ENCODE data around the gene CCDC171.

Gene CCDC171

DNA sequence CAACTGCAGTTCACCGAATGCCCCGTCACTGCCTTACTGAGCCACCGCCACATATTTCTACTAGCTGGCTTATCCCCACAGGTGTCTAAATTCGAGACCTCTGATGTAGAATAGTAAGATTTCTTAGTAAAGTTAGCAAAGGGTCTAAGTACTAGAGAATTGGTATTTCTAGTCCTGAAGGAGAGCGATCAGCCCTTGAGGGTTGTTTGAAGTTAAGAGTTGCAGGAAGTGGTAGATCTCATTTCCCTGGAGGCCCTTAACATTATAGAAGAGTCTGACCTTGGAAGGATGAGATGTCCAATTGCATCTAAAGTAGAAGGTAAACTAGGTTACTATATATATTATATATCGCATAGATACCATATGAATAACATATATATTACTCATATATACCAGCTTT, 451.8 kb downstream of the CCDC171 start:
- in situ Hi-C loops (cut with HindIII; ENCODE audit: low pct_ligation_motif_present, low pct_unique_long_range_greater_than_20kb, low sequenced_read_pairs): no loop called here
- DNase-seq: no peak

DNA sequence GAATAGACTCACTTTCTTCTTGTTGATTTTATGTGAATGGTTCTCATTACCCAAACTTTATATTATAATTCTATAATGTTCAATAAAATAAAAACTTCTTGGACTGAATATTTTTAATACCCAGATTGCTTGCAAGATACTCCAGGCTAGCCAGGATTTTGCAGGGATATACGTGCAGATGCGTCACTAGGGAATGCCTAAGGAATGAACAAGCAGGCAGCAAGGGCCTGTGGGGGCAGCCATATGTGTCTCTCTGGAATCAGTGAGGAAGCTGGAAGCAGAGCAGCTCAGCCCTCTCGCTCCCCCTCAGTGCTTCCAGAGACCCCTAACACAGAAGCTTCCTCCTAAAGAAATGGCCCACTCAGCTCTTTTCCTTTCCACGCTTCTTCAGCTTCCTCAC, 457.4 kb downstream of the CCDC171 start:
- in situ Hi-C loops (cut with HindIII; ENCODE audit: low pct_ligation_motif_present, low pct_unique_long_range_greater_than_20kb, low sequenced_read_pairs): no loop called here
- DNase-seq: no peak

DNA sequence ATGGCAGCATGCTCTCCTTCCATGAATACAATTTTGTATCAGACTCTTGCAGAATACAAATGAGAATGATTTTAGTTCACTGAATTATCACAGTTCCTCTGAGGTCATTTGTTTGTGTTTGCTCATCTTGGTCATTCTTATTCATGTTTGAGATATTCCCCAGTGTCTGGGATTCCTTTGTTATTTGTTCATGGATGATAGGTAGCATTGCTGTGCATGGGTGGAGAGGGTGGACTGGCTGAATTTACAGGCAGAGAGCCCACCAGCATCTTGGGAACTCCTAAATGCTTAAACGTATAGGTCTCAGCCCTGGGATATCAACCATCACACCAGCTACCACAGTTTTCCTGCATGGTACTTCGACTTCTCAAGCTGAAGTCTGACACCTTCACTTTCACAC, 459.8 kb downstream of the CCDC171 start:
- in situ Hi-C loops (cut with HindIII; ENCODE audit: low pct_ligation_motif_present, low pct_unique_long_range_greater_than_20kb, low sequenced_read_pairs): no loop called here
- no peak for DNase-seq

DNA sequence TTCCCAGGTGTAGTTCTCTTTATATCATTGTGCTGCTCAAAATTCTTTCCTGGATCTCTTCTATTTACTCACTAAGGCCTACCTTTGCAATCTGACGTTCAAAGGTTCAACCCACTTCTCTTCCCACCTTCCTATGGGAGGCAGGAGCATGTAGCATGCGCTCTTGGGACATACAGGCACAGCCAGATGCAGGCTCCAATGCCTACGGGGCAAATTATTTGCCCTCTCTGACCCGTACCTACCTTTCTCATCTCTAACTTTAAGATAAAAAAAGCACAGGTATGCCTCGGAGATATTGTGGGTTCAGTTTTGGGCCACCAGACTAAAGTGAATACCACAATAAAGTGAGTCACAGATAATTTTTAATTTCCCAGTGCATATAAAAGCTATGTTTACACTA, 460.5 kb downstream of the CCDC171 start:
- in situ Hi-C loops (cut with HindIII; ENCODE audit: low pct_ligation_motif_present, low pct_unique_long_range_greater_than_20kb, low sequenced_read_pairs): no loop called here
- DNase-seq: no peak

DNA sequence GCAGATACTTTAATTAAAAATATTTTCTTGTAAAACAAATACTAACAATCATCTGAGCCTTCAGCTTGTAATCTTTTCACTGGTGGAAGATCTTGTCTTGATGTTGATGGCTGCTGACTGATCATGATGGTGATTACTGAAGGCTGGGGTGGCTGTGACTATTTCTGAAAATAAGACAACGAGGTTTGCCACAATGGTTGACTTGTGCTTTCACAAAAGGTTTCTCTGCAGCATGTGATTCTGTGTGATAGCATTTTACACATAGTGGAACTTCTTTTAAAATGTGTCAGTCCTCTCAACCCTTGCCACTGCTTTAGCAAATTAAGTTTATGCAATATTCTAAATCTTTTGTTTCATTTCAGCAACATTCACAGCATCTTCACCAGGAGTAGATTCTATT, 461.0 kb downstream of the CCDC171 start:
- DNase-seq: no peak
- in situ Hi-C loops (cut with HindIII; ENCODE audit: low pct_ligation_motif_present, low pct_unique_long_range_greater_than_20kb, low sequenced_read_pairs): no loop called here

DNA sequence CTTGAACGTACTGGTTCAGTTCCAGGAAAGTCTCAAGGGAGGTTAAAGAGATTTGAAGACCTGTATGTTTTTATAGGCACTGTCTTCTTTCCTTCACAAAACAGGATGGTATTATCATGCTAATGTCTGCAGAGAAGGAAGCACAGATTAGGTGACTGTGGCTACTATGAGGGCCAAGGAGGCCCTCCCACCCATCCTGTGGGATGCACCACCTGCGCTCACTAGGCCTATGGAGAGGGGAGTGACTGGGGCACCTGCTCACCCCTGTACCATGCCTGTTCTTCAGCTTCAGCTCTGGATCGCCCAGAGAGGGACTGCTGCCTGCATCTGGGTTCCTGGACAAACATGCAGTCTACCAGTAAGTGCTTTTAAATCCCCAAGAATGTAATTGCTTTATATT, 469.4 kb downstream of the CCDC171 start:
- no peak for DNase-seq
- in situ Hi-C loops (cut with HindIII; ENCODE audit: low pct_ligation_motif_present, low pct_unique_long_range_greater_than_20kb, low sequenced_read_pairs): no loop called here

DNA sequence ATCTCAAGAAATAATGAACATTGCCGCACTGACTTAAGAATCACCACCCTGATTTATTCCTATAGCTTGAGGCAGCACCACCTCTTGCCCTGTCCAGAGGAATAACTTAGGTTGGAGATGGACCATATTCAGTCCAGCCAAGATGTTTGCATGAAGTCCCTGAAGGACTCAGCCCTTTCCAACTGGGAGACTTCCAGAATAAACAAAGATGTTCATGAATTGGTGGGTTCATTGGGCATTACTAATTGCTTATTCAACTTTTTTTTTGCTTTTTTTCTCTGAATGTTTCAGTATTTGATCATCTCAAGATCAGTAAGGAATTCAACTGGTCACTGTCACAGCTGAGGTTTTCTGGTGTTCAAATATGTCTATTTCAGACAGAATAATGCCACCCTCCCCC, 470.6 kb downstream of the CCDC171 start:
- in situ Hi-C loops (cut with HindIII; ENCODE audit: low pct_ligation_motif_present, low pct_unique_long_range_greater_than_20kb, low sequenced_read_pairs): no loop called here
- DNase-seq: no peak

All from ACHN (cell line).